HG03103 (cell line): Measurements from ENCODE around the gene VAX1.

Source experiments
- ATAC-seq: cut with Tn5 transposase; IDR thresholded peaks from one replicate; pipeline ENCODE4 v1.9.1; 2021; ENCODE audit warnings: low read depth; ENCODE audit not compliant: unreplicated experiment

The VAX1 gene

GRCh38 chr10:117164592-117165537 is 26.8 kb upstream of the VAX1 start:
- ATAC-seq, result no peak

DNA sequence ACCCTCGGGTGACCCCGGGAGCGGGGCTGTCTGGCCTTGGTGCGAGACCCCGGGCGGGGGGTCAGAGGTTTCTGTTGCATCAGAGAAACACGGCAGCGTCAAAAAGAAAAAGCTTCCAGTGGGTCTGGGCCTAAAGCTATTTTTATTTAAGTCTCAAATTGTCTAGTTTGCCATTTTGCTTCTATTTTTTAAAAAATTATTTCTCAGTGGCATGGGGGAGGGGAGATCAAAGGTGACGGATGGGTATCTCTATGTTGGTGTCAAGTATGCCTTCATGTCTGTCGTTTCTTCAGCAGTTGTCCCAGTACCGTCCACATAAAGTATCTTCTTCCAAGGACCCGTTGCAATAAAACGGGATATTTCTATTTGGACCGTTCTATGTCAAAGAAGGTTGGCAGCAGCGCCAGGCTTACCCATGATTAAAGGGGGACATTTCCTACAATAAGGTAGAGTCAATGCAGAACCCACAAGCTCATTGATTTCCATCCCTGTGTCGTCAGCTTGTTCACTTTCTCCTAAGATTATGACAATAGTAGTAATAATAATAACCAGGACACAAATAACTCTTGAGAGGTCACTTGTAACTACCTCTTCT is 26.0 kb upstream of the VAX1 start:
- no peak for ATAC-seq

GRCh38 chr10:117163061-117163953 is 25.2 kb upstream of the VAX1 start:
- ATAC-seq, result no peak

DNA sequence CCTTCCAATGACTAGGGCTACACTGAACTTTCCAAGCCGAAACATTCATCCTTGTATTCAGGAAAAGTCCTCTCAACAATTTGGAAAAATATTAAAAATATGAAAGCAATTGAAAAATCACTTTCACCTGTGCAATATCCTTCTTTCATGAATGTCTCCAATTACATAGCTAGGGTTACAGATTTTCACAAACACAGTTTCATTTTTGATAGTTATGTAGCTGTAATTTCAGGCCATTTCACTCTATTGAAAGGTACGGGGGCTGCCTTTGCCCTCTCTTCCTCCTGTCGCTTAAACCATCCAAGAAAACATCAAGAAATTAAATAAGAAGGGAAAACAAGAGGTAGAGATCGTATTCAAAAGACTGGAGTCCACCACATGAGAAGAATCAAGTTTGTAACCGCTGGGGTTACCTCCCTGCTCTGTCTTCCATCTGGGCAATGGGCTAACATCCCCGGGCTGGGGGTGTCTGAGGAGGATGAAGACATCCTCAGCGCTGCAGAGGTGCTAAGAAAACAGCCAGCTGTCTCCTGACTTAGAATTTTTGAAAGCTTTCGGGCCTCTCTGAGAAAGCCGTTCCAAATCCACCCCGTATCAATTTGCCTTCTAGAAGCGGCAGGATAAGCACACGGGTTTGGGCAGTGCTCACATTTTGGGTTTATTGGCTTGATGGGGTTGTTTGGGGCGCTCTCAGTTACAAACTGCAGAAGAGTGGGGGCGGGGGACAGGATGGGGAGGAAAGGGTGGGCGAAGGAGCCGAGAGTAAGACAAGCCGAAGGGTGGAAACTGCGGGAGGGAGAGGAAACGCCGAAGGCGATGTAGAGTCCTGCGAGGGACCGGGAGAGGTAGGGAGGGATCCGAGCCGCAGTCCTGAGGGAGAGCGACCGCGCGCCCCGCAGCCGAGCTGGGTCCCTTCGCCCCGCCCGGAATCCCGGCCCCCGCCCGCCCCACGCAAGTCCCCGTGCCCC is 24.3 kb upstream of the VAX1 start:
- no peak for ATAC-seq

DNA sequence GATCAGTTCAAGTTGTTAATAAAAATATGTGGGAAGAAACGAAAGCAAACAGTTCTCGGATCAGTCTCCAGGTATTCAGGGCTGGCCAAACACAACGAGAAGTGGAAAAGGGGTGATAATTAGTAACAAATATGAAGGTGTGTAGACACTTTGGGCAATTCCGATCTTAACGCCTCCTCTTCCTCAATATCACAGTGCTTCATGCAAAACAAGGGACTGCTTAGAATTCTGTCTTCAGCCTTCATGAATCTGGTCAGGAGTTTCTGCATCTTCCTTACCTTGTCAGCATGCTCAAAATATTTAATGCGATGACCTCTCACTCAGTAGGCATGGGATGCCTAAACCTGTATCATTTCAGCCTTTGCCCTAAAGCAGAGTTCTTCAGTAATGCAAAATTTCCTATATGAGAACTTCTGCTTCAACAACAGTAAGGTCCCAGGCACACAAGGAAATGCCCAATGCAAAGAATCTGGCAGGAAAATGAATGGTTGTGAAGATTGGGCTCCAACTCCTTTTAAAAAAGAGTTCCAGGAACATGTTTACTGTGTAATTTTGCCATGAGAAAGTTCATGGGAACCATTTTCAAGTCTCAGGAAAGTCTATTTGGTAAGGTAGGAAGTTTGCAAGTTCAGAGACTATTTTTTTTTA is 23.4 kb upstream of the VAX1 start:
- ATAC-seq, result no peak

DNA sequence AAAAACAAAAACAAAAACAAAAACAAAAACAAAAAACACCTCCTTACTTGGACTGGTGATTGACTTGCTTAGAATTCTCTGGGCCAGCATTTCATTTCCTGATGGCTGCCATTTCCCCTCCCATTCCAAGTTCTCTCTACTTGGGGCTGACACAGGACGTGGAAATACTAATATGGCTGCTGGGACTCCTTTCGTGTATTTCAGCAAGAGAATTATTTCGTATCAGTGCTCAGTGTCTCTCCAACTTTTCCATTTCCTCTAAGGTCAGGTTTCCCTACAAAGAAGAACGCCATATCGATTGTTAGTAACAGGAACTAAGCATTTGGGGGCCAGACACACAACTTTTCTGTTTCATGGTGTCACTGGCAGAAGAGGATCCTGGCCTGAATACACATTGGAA is 22.5 kb upstream of the VAX1 start:
- ATAC-seq, result no peak

- no peak for ATAC-seq
Measured at GRCh38 chr10:117159390-117159789, 21.3 kb upstream of the VAX1 start.

DNA sequence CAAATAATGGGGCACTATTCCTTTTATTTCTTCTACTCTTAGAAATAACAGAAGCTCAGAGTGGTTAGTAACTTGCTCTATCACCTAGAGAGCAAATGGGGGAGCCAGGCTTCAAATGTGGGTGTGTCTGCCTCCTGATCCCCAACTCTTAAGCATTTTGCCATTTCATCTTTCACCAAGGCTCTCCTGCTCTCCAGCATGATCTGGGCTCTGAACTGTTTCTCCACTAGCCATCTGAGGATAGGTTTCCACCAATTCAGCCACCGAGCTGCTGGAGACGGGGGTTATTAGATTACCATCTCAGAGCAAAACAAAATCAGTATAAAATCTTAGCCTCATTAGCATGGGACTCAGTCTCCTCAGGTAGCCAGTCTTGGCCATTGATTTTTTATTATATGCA is 20.2 kb upstream of the VAX1 start:
- ATAC-seq, result no peak

DNA sequence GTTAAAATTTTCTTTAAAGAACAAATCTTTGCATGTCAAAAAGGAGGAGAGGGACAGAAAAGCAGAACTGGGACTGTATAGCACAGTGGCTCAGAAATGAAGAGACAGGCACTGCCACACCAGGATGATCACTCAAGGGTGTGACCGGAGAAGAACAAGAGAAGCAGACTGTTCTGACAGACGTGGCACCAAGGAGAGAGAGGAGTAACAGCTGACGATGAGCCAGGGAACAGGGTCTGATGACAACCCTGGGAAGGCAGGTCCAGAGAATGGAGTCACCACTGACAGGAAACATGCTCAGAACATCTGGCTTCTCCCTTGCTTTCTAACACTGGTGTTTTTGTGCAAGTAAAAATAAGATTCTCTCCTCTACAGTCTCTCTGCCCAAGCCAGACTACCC is 14.6 kb upstream of the VAX1 start:
- no peak for ATAC-seq

DNA sequence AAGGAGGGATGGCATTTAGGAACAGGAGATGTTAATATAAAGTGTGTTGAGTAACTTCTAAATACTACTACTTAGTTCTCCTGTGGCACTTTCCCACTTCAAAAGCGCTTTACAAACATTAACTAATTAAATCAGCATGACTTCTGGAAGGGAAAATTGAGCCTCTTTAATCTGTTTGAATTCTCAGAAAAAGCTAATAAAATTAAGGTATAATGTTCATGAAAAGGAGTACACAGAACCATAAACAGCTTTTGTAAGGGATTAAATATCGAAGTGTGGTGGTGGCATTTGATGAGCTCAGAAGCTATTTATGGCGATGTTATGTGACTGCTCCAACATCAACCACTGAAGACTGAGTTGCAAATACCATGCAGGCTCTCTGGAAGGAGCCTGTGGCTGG is 10.2 kb upstream of the VAX1 start:
- no peak for ATAC-seq

DNA sequence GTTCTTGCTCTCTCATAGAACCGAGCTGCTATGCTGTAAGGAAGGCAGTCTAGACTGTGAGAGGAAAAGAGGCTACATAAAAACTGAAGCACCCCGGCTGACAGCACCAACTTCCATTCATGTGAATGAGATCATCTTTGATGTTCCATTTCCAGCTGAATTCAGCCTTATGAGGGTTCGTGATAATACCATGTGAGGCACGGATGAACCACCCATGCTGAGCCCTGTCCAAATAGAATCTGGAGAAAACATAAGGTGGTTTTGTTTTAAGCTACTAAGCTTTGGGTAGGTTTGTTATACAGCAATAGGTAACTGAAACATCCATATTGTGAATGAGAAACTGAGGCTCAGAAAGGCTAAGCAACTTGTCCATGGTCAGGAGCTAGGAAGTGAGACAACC is 6.9 kb upstream of the VAX1 start:
- ATAC-seq, result no peak

GRCh38 chr10:117143103-117143823 is 5.2 kb upstream of the VAX1 start:
- ATAC-seq, result no peak

DNA sequence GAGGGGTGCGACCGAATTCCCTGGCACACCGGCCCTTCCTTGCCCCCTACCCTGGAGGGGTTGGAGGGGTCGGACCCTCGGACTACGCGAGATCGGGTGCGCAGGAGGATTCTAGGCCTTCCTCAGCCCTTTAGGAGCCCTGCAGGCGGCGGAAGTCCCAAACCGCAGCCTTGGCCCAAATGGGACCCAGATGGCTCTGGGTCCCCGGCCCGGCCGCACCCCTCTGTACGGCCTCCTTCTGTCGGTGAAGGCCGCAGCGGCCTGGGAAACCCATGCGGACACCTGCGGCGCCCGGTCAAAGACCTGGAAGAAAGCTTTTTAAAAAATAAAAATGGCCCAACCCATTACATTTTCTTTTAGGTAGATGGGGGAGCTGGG is 2.4 kb upstream of the VAX1 start:
- ATAC-seq, result no peak

DNA sequence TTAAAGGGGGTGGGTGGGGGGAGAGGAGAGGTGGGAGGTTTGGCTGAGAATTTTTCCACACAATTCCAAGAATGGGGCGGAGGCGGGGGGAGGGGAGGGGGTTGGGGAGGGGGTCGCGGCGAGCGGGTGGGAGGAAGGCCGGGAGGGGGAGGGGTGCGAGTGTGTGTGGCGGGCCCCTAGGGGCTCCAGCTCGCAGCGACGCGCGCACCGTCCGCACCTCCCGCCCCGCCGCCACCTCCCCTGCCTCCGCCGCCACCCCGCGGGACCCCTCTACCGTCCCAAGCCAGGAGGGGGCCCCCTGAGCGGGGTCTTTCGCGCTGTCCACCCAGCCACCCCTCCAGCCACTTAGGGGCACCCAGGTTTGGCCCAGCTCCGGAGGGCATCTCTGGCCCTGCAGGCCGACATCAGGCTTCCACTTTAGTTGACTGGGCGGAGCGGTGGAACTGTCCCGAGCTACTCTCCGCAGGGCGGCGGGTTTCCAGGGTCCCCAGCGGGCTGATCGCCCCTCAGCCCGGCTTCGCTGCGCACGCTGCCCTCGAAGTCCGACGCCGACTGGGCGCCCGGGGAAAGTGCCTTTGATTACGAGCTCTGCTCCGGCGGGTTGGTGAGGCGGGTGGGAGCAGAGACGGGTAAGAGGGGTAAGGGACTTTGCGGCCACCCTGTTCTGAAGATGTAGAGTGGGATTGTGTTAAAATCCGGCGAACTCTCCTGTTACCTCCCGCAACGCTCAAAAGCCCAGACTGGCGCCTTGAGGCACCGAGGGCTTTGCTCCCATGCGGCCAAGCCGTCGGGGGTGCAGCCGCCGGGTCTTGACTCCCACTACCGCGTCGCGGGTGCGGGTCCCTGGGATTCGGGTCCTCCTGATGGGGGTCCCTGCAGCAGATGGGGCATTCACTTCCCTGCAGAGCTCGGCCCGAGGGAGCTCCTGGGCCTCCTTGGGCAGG is 1.8 kb upstream of the VAX1 start:
- ATAC-seq, result no peak

DNA sequence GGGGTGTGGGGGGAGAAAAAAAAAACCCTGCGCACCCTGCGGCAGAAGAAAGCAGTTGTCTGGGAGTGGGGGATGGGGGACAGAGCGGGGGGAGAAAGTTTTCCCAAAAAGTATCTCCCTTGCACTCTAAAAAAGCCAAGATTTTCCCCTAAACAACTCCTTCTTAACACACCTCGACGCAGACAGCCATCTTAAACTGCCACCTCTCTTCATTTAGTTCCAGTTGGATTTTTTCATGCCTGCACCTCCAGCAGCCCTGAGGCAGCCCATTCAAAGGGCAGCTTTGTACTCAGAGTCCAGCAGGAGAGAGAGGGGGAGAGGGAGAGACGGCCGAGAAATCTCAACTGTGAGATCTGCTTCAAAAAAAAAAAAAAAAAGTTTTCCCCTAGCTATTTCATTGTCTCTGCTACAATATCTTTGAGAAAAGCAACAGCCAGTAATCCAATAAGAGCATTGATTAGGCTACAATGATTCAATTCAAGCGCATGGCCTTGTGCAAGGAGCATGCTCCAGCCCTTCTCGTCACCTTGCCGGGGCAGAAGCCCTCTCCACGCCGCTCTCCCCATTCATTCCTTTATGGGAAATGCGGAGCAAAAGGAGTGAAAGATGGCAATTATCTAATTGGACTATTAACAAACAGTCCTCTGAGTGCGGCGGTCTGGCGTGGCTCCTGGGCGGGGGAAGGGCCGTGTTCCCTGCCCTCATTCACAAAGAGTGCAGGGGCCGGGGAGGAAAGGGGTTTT is 939 bp upstream of the VAX1 start:
- no peak for ATAC-seq

DNA sequence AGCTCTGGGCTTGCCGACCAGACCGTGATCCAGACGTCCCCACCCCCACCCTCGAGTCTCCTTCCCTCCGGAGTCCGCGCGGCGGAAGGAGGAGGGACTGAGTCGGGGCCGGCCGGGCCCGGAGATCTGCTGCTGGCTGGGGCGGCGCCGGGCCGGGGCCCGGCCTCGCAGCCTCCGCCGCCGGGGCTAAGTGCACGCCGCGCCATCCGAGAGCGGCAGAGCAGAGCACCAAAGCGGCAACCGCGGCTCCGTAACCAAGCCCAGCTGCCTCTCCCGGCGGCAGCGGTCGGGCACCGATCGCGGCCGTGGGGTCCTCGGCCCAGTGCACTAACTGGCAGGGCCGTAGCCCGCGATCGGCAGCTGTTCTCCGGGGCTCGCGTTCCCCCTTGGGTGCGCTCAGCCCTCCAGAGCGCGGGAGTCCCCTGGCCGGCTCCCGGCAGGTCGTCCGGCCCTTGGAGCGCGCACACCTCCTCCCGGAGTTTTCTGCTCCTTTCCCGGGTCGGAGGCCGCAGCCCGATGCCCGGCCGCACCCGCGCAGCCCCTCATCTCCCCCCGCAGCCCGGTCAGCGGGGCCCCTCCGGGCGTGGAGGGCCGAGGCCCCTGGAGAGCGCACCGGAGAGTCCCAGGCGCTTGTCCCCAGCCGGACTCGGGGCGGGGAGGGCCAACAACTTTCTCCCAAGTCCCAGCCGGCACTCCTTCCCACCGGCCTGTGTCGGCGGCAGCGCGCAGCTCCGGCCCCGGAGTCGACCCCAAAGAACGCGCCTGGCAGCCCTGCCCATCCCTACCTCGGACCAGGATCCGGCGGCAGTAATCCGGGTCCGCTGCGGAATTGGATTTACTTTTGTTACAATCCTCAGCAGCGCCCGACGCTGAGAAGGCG is 799 bp downstream of the VAX1 start:
- ATAC-seq, result no peak
